H9 (cell line): ENCODE results near the gene VGLL1. TPM values are rescaled to one million over a fixed set of nuclear protein-coding genes. Genes with fewer than 3 reads are reported as not detected.

Experiments used
- DNase-seq: peaks from one replicate; pipeline ENCODE4 v3.0.0-alpha.2; 2017
- H2AFZ ChIP-seq: one replicate; pipeline ENCODE4 v1.6.1; 2013; ENCODE audit warnings: mild to moderate bottlenecking, low read length, control low read depth, moderate library complexity
- H2AK5ac ChIP-seq: 2 replicates; pipeline ENCODE4 v1.6.1; 2013; ENCODE audit warnings: low read length, control low read depth, mixed read lengths; ENCODE audit not compliant: insufficient read length
- H2BK120ac ChIP-seq: one replicate; pipeline ENCODE4 v1.6.1; 2013; ENCODE audit warnings: low read depth, mild to moderate bottlenecking, low read length, control low read depth, inconsistent platforms; ENCODE audit not compliant: poor library complexity, severe bottlenecking
- H2BK12ac ChIP-seq: 2 replicates; pipeline ENCODE4 v1.6.1; 2013; ENCODE audit warnings: low read length, control low read depth, mixed read lengths, low read depth; ENCODE audit not compliant: insufficient read length
- H2BK15ac ChIP-seq: 2 replicates; pipeline ENCODE4 v1.6.1; 2013; ENCODE audit warnings: low read depth, low read length, control low read depth
- H2BK20ac ChIP-seq: one replicate; pipeline ENCODE4 v1.6.1; 2013; ENCODE audit warnings: low read depth, mild to moderate bottlenecking, low read length, control low read depth, inconsistent platforms; ENCODE audit not compliant: poor library complexity, severe bottlenecking
- H2BK5ac ChIP-seq: 2 replicates; pipeline ENCODE4 v1.6.1; 2013; ENCODE audit warnings: low read length, control low read depth, mixed read lengths; ENCODE audit not compliant: insufficient read length
- H3K14ac ChIP-seq: 2 replicates; pipeline ENCODE4 v1.6.1; 2013; ENCODE audit warnings: low read length, control low read depth; ENCODE audit not compliant: insufficient read depth
- H3K18ac ChIP-seq: 2 replicates; pipeline ENCODE4 v1.6.1; 2013; ENCODE audit warnings: low read depth, mild to moderate bottlenecking, mixed read lengths, low read length, control low read depth; ENCODE audit not compliant: insufficient read length
- H3K23ac ChIP-seq: 2 replicates; pipeline ENCODE4 v1.6.1; 2013; ENCODE audit warnings: low read length, control low read depth, mixed read lengths, low read depth; ENCODE audit not compliant: insufficient read length
- H3K23me2 ChIP-seq: 2 replicates; pipeline ENCODE4 v1.6.1; 2013; ENCODE audit warnings: low read depth, mild to moderate bottlenecking, mixed read lengths, low read length, control low read depth; ENCODE audit not compliant: insufficient read length, poor library complexity, severe bottlenecking
- H3K27ac ChIP-seq: 2 replicates; pipeline ENCODE4 v1.5.1; 2013; ENCODE audit warnings: low read length, control low read depth, mixed read lengths, low read depth; ENCODE audit not compliant: insufficient read length
- H3K27me3 ChIP-seq: 2 replicates; pipeline ENCODE4 v1.6.1; 2013; ENCODE audit warnings: low read length, control low read depth, inconsistent platforms; ENCODE audit not compliant: insufficient read depth
- H3K4ac ChIP-seq: 2 replicates; pipeline ENCODE4 v1.6.1; 2013; ENCODE audit warnings: low read depth, mild to moderate bottlenecking, control low read depth, inconsistent platforms, low read length, moderate library complexity
- H3K4me1 ChIP-seq: 2 replicates; pipeline ENCODE4 v1.6.1; 2013; ENCODE audit warnings: low read length, control low read depth, inconsistent platforms; ENCODE audit not compliant: insufficient read depth
- H3K4me2 ChIP-seq: 2 replicates; pipeline ENCODE4 v1.6.1; 2013; ENCODE audit warnings: low read length, control low read depth, mixed read lengths; ENCODE audit not compliant: insufficient read length, insufficient read depth
- H3K56ac ChIP-seq: 2 replicates; pipeline ENCODE4 v1.6.1; 2013; ENCODE audit warnings: low read depth, mild to moderate bottlenecking, mixed read lengths, low read length, control low read depth; ENCODE audit not compliant: insufficient read length
- H3K79me1 ChIP-seq: 2 replicates; pipeline ENCODE4 v1.6.1; 2013; ENCODE audit warnings: low read depth, mild to moderate bottlenecking, moderate library complexity, low read length, control low read depth, inconsistent platforms; ENCODE audit not compliant: insufficient read depth, poor library complexity, severe bottlenecking
- H3K79me2 ChIP-seq: 2 replicates; pipeline ENCODE4 v1.6.1; 2013; ENCODE audit warnings: low read length, control low read depth, inconsistent platforms; ENCODE audit not compliant: insufficient read depth
- H3K9ac ChIP-seq: 2 replicates; pipeline ENCODE4 v1.6.1; 2013; ENCODE audit warnings: low read length, control low read depth, mixed read lengths; ENCODE audit not compliant: insufficient read length; ENCODE audit errors: extremely low read depth
- H3K9me3 ChIP-seq: one replicate; pipeline ENCODE4 v1.6.1; 2013; ENCODE audit warnings: low read depth, low read length, inconsistent platforms; ENCODE audit not compliant: control insufficient read depth
- H3T11ph ChIP-seq: one replicate; pipeline ENCODE4 v1.6.1; 2013; ENCODE audit warnings: mild to moderate bottlenecking, low read length, control low read depth, inconsistent platforms
- H4K20me1 ChIP-seq: one replicate; pipeline ENCODE4 v1.6.1; 2013; ENCODE audit not compliant: control insufficient read depth, insufficient read length, insufficient read depth
- H4K5ac ChIP-seq: 2 replicates; pipeline ENCODE4 v1.6.1; 2013; ENCODE audit warnings: low read depth, mild to moderate bottlenecking, mixed read lengths, low read length, control low read depth; ENCODE audit not compliant: insufficient read length
- H4K8ac ChIP-seq: replicated peaks from 2 replicates; pipeline ENCODE4 v1.6.1; 2013; ENCODE audit warnings: low read length, control low read depth, mixed read lengths, low read depth; ENCODE audit not compliant: insufficient read length
- H4K91ac ChIP-seq: 2 replicates; pipeline ENCODE4 v1.6.1; 2013; ENCODE audit warnings: low read depth, mild to moderate bottlenecking, moderate library complexity, mixed read lengths, low read length, control low read depth; ENCODE audit not compliant: insufficient read length
- H3K27ac Mint-ChIP-seq, 3 experiments: 2 replicates in 2 of 3; 3 replicates in 1 of 3; pipeline ENCODE4 v1.8.0; 2020 to 2021; ENCODE audit warnings: mixed read lengths in 3 of 3, mild to moderate bottlenecking in 1 of 3, moderate library complexity in 1 of 3
- H3K27me3 Mint-ChIP-seq: 2 replicates; pipeline ENCODE4 v1.8.0; 2021; ENCODE audit warnings: low read depth, mild to moderate bottlenecking, moderate library complexity, mixed read lengths
- H3K36me3 Mint-ChIP-seq, 3 experiments: 2 replicates in 2 of 3; 3 replicates in 1 of 3; pipeline ENCODE4 v1.8.0; 2020 to 2021; ENCODE audit warnings: low read depth in 3 of 3, mixed read lengths in 3 of 3; ENCODE audit not compliant: insufficient read depth in 1 of 3
- H3K4me1 Mint-ChIP-seq, 2 experiments: 2 replicates each; pipeline ENCODE4 v1.8.0; 2020; ENCODE audit warnings: mixed read lengths in 2 of 2
- H3K4me3 Mint-ChIP-seq, 2 experiments: 2 replicates in 1 of 2; 3 replicates in 1 of 2; pipeline ENCODE4 v1.8.0; 2020 to 2021; ENCODE audit warnings: mild to moderate bottlenecking in 2 of 2, mixed read lengths in 2 of 2, moderate library complexity in 1 of 2
- H3K9me3 Mint-ChIP-seq, 2 experiments: 2 replicates in 1 of 2; 3 replicates in 1 of 2; pipeline ENCODE4 v1.8.0; 2020; ENCODE audit warnings: mild to moderate bottlenecking in 2 of 2, mixed read lengths in 2 of 2, moderate library complexity in 1 of 2
- CTCF ChIP-seq: fragments of 200-600 bp; sonication (generic); conservative IDR thresholded peaks from 3 replicates; pipeline ENCODE4 v1.8.0; 2021; ENCODE audit warnings: antibody characterized with exemption, mild to moderate bottlenecking
- WGBS: extraction: QIAGEN DNeasy Blood & Tissue Kit; methylation state at CpG from one replicate; pipeline ENCODE4 v1.1.7; 2013; ENCODE audit warnings: missing lambda C conversion rate, low lambda C conversion rate, mixed read lengths; ENCODE audit not compliant: insufficient read length; ENCODE audit errors: extremely low coverage; 5-methylcytosine and 5-hydroxymethylcytosine counted together
- total RNA-seq: library from RNA; stranded (reverse); gene quantifications from 2 replicates; pipeline ENCODE4 v1.2.1, GENCODE V29; 2021

The VGLL1 gene
- total RNA-seq, 1 experiment from 2014 or later: not detected

DNA sequence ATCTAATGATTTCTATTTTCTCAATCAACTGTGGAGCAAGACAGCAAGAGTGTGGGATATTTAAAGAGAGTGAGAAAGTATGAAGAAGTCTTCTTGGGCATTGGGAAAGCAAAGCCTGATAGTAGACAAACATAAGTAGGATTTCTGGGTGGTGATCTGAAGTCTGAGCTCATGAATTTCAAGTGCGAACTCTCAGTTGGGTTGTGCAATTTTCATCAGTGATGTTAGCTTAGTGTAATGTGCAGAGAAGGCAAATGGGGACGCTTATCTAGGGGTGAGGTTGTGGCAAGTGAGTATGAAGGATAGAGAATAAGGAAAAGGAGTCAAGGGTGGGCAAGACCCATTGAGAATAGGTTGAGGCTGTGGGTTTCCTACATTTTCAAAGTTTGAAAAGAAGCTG is 23.7 kb downstream of the VGLL1 start:
- H3T11ph ChIP-seq: no peak overlapping the region
- H3K4me1 Mint-ChIP-seq: no peaks in the 10 kb centered on the region
- no peak overlapping the region for H3K56ac ChIP-seq
- H3K4ac ChIP-seq: no peak overlapping the region
- H4K8ac ChIP-seq: no peak overlapping the region
- H2BK5ac ChIP-seq: no peak overlapping the region
- H2BK15ac ChIP-seq: no peak overlapping the region
- H4K20me1 ChIP-seq: no peaks in the 10 kb centered on the region
- no peaks in the 10 kb centered on the region for H3K27me3 ChIP-seq
- H3K4me3 Mint-ChIP-seq: no peak overlapping the region
- H3K14ac ChIP-seq: no peak overlapping the region
- H3K27ac Mint-ChIP-seq: no peak overlapping the region
- H4K5ac ChIP-seq: no peak overlapping the region
- H3K23ac ChIP-seq: no peak overlapping the region
- H3K27me3 Mint-ChIP-seq: peaks cover 4% of the 10 kb centered on the region
- H4K91ac ChIP-seq: no peak overlapping the region
- peaks cover 32% of the 10 kb centered on the region for H3K9me3 ChIP-seq
- H3K4me1 ChIP-seq: no peaks in the 10 kb centered on the region
- no peaks in the 10 kb centered on the region for H3K36me3 Mint-ChIP-seq
- no peak overlapping the region for H2BK20ac ChIP-seq
- no peak overlapping the region for H3K4me2 ChIP-seq
- no peak for TF ChIP-seq CTCF
- no peak overlapping the region for H2AK5ac ChIP-seq
- H3K27ac ChIP-seq: no peak overlapping the region
- H3K79me1 ChIP-seq: no peaks in the 10 kb centered on the region
- no CpG with 5 or more reads among the region's 2 CpGs for WGBS
- no peak for DNase-seq
- peaks cover 25 to 28% of the 10 kb centered on the region in 2 experiments for H3K9me3 Mint-ChIP-seq
- H3K9ac ChIP-seq: no peak overlapping the region
- no peaks in the 10 kb centered on the region for H3K23me2 ChIP-seq
- no peak overlapping the region for H2BK12ac ChIP-seq
- H3K18ac ChIP-seq: no peak overlapping the region
- H2BK120ac ChIP-seq: no peak overlapping the region
- no peak overlapping the region for H2AFZ ChIP-seq
- H3K79me2 ChIP-seq: no peaks in the 10 kb centered on the region
